Neural cell (in vitro differentiated cells): ENCODE data around the gene JAKMIP3. TPM values are rescaled to one million over a fixed set of nuclear protein-coding genes. Genes with fewer than 3 reads are reported as not detected.

Source experiments
- H2AFZ ChIP-seq: fragments of 200-600, 300-800 bp; sonication (generic), shearing (Covaris generic); 2 replicates; pipeline ENCODE4 v1.6.0; 2014; ENCODE audit warnings: low read depth, mild to moderate bottlenecking, antibody characterized with exemption, low read length, moderate library complexity
- H3F3A ChIP-seq: fragments of 200-600 bp; shearing (Covaris generic); 2 replicates; pipeline ENCODE4 v1.6.1; 2016; ENCODE audit warnings: mild to moderate bottlenecking, moderate library complexity, mixed read lengths, antibody characterized with exemption, low read length; ENCODE audit not compliant: insufficient read depth, poor library complexity, severe bottlenecking
- H3K27ac ChIP-seq: fragments of 200-600, 300-800 bp; sonication (generic), shearing (Covaris generic); 2 replicates; pipeline ENCODE4 v1.5.1; 2014; ENCODE audit warnings: mild to moderate bottlenecking, low read length, moderate library complexity
- H3K27me3 ChIP-seq: fragments of 300-800, 200-600 bp; sonication (generic), shearing (Covaris generic); 2 replicates; pipeline ENCODE4 v1.6.0; 2014; ENCODE audit warnings: mild to moderate bottlenecking, low read depth, low read length, moderate library complexity; ENCODE audit not compliant: insufficient read depth
- H3K36me3 ChIP-seq: fragments of 300-800, 200-600 bp; sonication (generic), shearing (Covaris generic); 2 replicates; pipeline ENCODE4 v1.5.1; 2014; ENCODE audit warnings: mild to moderate bottlenecking, antibody characterized with exemption, low read length, moderate library complexity; ENCODE audit not compliant: insufficient read depth
- H3K4me2 ChIP-seq: fragments of 300-800, 200-600 bp; sonication (generic), shearing (Covaris generic); 2 replicates; pipeline ENCODE4 v1.6.0; 2014; ENCODE audit warnings: mild to moderate bottlenecking, low read length
- H3K4me3 ChIP-seq: fragments of 300-800, 200-600 bp; sonication (generic), shearing (Covaris generic); 2 replicates; pipeline ENCODE4 v1.5.1; 2014; ENCODE audit warnings: mild to moderate bottlenecking, low read length, moderate library complexity
- H3K79me2 ChIP-seq: fragments of 200-600 bp; shearing (Covaris generic); replicated peaks from 2 replicates; pipeline ENCODE4 v1.6.0; 2014; ENCODE audit warnings: mild to moderate bottlenecking, low read length, moderate library complexity; ENCODE audit not compliant: insufficient read depth
- H3K9ac ChIP-seq: fragments of 300-800, 200-600 bp; sonication (generic), shearing (Covaris generic); 2 replicates; pipeline ENCODE4 v1.6.1; 2016; ENCODE audit warnings: mild to moderate bottlenecking, low read length, mixed read lengths
- H3K9me2 ChIP-seq: fragments of 200-600 bp; shearing (Covaris generic); 2 replicates; pipeline ENCODE4 v1.6.1; 2016; ENCODE audit warnings: mild to moderate bottlenecking, low read length, mixed read lengths; ENCODE audit not compliant: insufficient read depth
- H3K9me3 ChIP-seq: fragments of 200-600, 300-800 bp; sonication (generic), shearing (Covaris generic); 2 replicates; pipeline ENCODE4 v1.6.1; 2016; ENCODE audit warnings: mild to moderate bottlenecking, mixed run types, low read length, moderate library complexity, mixed read lengths
- H4K20me1 ChIP-seq: fragments of 200-600 bp; shearing (Covaris generic); 2 replicates; pipeline ENCODE4 v1.6.1; 2016; ENCODE audit warnings: mild to moderate bottlenecking, mixed run types; ENCODE audit not compliant: insufficient read depth
- EP300 ChIP-seq: fragments of 450-650 bp; conservative IDR thresholded peaks from 2 replicates; pipeline ENCODE4 v1.6.1; 2014; ENCODE audit warnings: antibody characterized with exemption, mild to moderate bottlenecking, moderate library complexity; ENCODE audit not compliant: poor library complexity, severe bottlenecking
- EZH2 ChIP-seq: fragments of 200-600, 300-800 bp; shearing (Covaris generic), sonication (generic); IDR thresholded peaks from 2 replicates; pipeline ENCODE4 v1.6.1; 2014; ENCODE audit warnings: antibody characterized with exemption, low read length, borderline replicate concordance, mild to moderate bottlenecking; ENCODE audit not compliant: insufficient read depth, poor library complexity, severe bottlenecking
- MXI1 ChIP-seq: fragments of 450-650 bp; conservative IDR thresholded peaks from 2 replicates; pipeline ENCODE4 v1.6.1; 2014; ENCODE audit warnings: antibody characterized with exemption, mild to moderate bottlenecking; ENCODE audit not compliant: poor library complexity, severe bottlenecking
- POLR2AphosphoS5 ChIP-seq: IDR thresholded peaks from 2 replicates; pipeline ENCODE4 v1.6.1; 2012
- RAD21 ChIP-seq: fragments of 450-650 bp; conservative IDR thresholded peaks from 2 replicates; pipeline ENCODE4 v1.6.1; 2014; ENCODE audit warnings: antibody characterized with exemption, mild to moderate bottlenecking, moderate library complexity
- SMC3 ChIP-seq: fragments of 450-650 bp; conservative IDR thresholded peaks from 2 replicates; pipeline ENCODE4 v1.6.1; 2014; ENCODE audit warnings: antibody characterized with exemption, mild to moderate bottlenecking, moderate library complexity; ENCODE audit not compliant: poor library complexity
- TAF1 ChIP-seq: IDR thresholded peaks from 2 replicates; pipeline ENCODE4 v1.6.1; 2012; ENCODE audit warnings: low read depth
- polyA plus RNA-seq: library from polyadenylated mRNA; depleted of rRNA; stranded (reverse); fragments of >200 nt; gene quantifications from 2 replicates; pipeline ENCODE4 v1.2.3, GENCODE V29; 2014
- TF ChIP-seq, protein P1 (sequence below): IDR thresholded peaks from 2 replicates; pipeline ENCODE4 v1.6.1; 2012; ENCODE audit warnings: borderline replicate concordance
- TF ChIP-seq, protein P2 (sequence below): fragments of 450-650 bp; IDR thresholded peaks from 2 replicates; pipeline ENCODE4 v1.5.1; 2014; ENCODE audit warnings: antibody characterized with exemption, mild to moderate bottlenecking, moderate library complexity; ENCODE audit not compliant: poor library complexity, severe bottlenecking

Gene JAKMIP3
- polyA plus RNA-seq, 1 donor from 2014 or later: 5.1 TPM

DNA sequence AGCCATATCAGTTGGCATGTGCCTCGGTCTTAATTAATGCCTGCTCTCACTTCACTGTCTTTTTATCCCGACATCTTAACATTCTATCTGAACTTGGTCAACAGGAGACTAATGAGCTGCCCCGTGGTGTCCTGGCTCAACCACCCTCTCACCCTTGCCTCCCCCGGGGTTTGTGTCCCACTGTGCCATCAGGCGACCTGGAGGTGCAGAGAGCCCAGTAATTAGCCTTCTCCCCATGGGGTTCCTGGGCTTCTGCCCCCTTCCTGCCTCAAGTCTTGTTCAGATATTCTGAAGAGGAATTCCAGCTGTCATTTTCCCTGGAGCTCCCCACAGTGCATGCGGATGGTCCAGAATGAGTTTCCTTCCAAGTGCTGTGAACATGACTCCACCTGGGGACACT is 10.1 kb upstream of the JAKMIP3 start:
- H3K9me3 ChIP-seq: peaks cover 4% of the 10 kb centered on the region
- H2AFZ ChIP-seq: no peak overlapping the region
- no peaks in the 10 kb centered on the region for H3K36me3 ChIP-seq
- H3K9ac ChIP-seq: no peak overlapping the region
- no peaks in the 10 kb centered on the region for H3K27me3 ChIP-seq
- H4K20me1 ChIP-seq: no peaks in the 10 kb centered on the region
- H3K9me2 ChIP-seq: no peaks in the 10 kb centered on the region
- no peak overlapping the region for H3K4me2 ChIP-seq
- H3F3A ChIP-seq: no peaks in the 10 kb centered on the region
- no peaks in the 10 kb centered on the region for H3K79me2 ChIP-seq
- TF ChIP-seq MXI1 (no peak), EP300 (no peak), RAD21 (no peak), TAF1 (no peak), EZH2 (no peak), SMC3 (no peak), POLR2AphosphoS5 (no peak)
- TF ChIP-seq, protein P1, sequence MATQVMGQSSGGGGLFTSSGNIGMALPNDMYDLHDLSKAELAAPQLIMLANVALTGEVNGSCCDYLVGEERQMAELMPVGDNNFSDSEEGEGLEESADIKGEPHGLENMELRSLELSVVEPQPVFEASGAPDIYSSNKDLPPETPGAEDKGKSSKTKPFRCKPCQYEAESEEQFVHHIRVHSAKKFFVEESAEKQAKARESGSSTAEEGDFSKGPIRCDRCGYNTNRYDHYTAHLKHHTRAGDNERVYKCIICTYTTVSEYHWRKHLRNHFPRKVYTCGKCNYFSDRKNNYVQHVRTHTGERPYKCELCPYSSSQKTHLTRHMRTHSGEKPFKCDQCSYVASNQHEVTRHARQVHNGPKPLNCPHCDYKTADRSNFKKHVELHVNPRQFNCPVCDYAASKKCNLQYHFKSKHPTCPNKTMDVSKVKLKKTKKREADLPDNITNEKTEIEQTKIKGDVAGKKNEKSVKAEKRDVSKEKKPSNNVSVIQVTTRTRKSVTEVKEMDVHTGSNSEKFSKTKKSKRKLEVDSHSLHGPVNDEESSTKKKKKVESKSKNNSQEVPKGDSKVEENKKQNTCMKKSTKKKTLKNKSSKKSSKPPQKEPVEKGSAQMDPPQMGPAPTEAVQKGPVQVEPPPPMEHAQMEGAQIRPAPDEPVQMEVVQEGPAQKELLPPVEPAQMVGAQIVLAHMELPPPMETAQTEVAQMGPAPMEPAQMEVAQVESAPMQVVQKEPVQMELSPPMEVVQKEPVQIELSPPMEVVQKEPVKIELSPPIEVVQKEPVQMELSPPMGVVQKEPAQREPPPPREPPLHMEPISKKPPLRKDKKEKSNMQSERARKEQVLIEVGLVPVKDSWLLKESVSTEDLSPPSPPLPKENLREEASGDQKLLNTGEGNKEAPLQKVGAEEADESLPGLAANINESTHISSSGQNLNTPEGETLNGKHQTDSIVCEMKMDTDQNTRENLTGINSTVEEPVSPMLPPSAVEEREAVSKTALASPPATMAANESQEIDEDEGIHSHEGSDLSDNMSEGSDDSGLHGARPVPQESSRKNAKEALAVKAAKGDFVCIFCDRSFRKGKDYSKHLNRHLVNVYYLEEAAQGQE: no peak
- TF ChIP-seq, protein P2, sequence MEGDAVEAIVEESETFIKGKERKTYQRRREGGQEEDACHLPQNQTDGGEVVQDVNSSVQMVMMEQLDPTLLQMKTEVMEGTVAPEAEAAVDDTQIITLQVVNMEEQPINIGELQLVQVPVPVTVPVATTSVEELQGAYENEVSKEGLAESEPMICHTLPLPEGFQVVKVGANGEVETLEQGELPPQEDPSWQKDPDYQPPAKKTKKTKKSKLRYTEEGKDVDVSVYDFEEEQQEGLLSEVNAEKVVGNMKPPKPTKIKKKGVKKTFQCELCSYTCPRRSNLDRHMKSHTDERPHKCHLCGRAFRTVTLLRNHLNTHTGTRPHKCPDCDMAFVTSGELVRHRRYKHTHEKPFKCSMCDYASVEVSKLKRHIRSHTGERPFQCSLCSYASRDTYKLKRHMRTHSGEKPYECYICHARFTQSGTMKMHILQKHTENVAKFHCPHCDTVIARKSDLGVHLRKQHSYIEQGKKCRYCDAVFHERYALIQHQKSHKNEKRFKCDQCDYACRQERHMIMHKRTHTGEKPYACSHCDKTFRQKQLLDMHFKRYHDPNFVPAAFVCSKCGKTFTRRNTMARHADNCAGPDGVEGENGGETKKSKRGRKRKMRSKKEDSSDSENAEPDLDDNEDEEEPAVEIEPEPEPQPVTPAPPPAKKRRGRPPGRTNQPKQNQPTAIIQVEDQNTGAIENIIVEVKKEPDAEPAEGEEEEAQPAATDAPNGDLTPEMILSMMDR: no peak
- H3K27ac ChIP-seq: no peak overlapping the region
- H3K4me3 ChIP-seq: no peak overlapping the region

DNA sequence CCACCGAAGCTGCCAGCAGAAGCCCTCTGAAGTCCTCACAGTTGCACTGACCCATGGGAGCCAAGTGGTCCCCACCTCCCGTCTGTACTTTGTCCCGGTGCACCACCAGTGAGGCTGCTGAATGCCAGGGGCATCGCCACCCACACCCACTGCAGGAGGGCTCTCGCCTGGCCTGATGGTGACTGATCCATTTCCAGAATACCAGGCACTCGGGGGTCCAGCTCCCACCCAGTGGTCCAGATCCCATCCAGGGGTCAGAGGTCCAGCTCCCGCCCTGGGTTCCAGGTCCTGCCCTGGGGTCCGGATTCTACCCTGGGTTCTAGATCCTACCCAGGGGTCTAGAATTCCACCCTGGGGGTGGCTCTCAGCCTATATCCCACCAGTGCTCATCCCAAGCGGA is 9.1 kb upstream of the JAKMIP3 start:
- Histone ChIP-seq H3F3A (no peaks in the 10 kb centered on the region), H4K20me1 (no peaks in the 10 kb centered on the region), H3K9me2 (no peaks in the 10 kb centered on the region), H3K9me3 (peaks cover 4% of the 10 kb centered on the region), H3K36me3 (no peaks in the 10 kb centered on the region), H3K4me2 (no peak overlapping the region), H3K27me3 (no peaks in the 10 kb centered on the region), H2AFZ (no peak overlapping the region), H3K79me2 (no peaks in the 10 kb centered on the region), H3K4me3 (no peak overlapping the region), H3K9ac (no peak overlapping the region), H3K27ac (no peak overlapping the region)
- TF ChIP-seq RAD21: no peak
- TF ChIP-seq EZH2: no peak
- TF ChIP-seq, protein P2: no peak
- TF ChIP-seq, protein P1: no peak
- no peak for TF ChIP-seq EP300
- TF ChIP-seq POLR2AphosphoS5: no peak
- TF ChIP-seq SMC3: no peak
- TF ChIP-seq TAF1: no peak
- no peak for TF ChIP-seq MXI1
